GM20431 (cell line): ENCODE measurements around the gene ZNF653.
"Not testable (repeated sequence)": the region's sequence is repeated elsewhere in the genome, so short reads cannot be mapped to it uniquely, and the experiment has no call there.

Experiments
- in situ Hi-C: fragments of 300-500 bp; cut with MseI, MboI; formaldehyde crosslinking; loops from one replicate; pipeline ENCODE4 v1.15.0; 2020; ENCODE audit warnings: low sequenced_read_pairs; ENCODE audit not compliant: unreplicated experiment

Gene ZNF653

DNA sequence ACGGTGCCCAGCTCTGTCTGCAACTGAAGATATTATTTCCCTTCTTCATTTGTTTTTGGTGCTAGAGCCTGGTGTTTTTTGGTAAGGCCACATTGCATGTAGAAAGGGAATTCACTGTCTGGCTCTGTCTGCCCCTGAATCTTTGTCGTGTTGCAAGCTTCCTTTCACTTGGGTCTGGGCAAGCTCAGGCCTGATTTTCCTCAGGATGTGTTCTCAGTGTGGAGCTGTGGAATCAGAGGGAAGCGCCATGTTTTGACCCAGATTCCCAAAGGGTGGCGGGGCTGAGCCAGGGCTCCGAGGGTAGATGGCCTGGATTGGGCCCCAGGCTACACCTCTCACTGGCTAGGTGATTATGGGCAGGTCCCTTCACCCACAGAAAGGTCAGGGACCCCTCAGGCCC, 61.6 kb downstream of the ZNF653 start:
- in situ Hi-C loops, result no loop called here

DNA sequence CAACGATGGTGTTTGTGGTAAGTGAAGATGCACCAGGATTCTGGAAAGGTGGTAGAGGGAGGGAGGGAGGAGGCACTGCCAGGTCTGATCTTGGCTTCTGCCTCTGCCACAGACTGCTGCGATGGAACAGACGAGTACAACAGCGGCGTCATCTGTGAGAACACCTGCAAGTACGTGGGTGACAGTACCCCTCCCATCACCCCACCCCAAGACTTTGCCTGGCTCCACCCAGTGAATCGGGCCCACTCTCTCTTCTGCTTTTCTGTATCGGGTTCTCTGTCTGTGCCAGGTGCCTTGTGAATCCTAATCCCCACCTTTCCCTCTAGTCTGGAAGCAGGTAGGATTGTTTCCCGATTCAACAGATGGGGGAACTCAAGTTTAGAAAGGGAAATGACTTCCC, 67.7 kb downstream of the ZNF653 start:
- in situ Hi-C loops, result no loop called here

DNA sequence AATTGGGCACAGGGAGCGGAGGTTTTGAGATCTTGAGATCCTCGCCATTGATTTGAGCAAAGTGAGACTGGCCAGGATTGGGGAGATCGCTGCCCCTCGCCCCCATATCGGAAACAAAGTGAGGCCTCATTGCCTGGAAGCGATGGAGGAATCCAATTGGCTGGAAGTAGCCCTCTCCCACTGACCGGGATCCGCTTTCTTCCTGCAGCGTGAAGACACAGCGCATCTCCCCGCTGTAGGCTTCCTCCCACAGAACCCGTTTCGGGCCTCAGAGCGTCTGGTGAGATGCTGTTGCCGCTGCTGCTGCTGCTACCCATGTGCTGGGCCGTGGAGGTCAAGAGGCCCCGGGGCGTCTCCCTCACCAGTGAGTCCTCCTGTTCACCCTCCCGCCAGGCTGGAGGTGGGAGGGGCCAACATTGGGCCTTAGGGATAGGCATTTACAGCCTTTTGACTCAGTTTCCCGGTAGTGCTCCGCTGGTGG, 69.8 kb downstream of the ZNF653 start:
- in situ Hi-C loops, result no loop called here

DNA sequence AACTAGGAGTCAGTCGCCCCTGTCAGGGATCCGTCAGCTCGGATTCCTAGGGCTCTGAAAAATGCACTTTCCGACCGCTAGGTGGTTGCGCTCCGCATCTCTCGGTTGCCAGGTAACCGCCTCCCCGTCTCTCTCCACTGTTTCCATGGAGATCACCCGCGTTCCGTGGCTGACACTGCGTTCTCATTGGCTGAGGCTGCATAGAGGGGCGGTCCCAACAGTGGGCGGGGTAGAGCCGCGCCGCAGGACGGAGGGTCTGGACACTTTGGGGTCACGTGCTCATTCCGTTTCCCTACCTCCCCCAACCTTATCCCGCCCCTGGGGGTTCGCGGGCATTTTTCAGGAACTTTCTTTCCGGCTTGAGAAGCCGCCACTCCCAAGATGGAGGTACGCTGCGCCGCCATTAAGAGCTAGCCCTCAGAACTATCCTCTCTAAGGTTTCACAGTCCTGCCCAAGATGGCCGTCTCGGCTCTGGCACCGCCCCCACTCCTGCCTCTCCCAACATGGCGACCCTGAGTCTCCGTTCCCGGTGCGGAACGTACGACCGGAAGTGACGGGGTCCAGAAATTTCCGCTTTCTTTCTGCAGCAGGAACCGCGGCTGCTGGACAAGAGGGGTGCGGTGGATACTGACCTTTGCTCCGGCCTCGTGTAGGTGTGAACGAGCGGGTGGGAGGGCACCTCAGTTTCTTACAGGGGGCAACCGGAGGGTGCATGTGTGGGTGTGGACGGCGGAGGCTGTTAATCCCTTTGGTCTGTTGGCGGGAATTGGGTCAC, 70.4 kb downstream of the ZNF653 start, which contains the start of the genes ODAD3 and PRKCSH:
Gene ODAD3, minus strand, starts transcription at position 65 of the 776 bp plus-strand sequence. CDS start 105 bp downstream, outside the sequence.
Gene PRKCSH, plus strand, starts transcription at position 579 of the 776 bp plus-strand sequence. CDS start 483 bp downstream, outside the sequence.
- in situ Hi-C loops, result no loop called here

DNA sequence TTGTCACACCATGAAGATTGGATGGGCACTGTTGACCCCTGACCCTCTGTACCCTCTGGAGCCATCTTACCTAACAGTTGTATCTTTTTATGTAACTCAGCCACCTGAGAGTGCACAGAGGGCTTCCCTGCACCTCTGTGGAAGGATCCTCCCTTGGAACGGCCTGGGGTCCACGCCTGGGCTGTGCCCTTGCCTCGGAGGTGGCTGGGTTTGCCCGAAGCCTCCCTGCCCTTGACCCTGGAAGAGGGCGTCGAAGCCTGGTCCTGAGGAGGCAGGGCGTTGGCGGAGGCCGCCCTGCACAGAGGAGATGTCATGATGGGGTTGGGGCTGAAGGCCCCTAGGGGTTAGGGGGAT, 71.0 kb downstream of the ZNF653 start:
- in situ Hi-C loops, result no loop called here

DNA sequence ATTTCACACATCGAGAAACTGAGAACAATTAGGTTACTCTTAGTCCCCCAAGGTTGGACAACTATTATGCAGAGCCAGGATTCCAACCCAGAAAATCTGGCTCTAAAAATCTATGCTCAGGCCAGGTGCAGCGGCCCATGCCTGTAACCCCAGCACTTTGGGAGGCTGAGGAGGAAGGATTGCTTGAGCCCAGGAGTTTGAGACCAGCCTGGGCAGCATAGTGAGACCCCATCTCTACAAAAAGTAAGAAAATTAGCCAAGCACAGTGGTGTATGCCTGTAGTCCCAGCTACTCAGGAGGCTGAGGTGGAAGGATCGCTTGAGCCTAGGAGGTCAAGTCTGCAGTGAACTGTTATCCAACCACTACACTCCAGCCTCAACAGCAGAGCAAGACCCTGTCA, 72.1 kb downstream of the ZNF653 start:
- in situ Hi-C loops, result not testable (repeated sequence)
